ENCODE results near the gene MACROD2. TPM values are rescaled to one million over a fixed set of nuclear protein-coding genes. Genes with fewer than 3 reads are reported as not detected.

The MACROD2 gene
- total and polyA plus RNA-seq, 9 donors = 2.0 to 4.9 (median 3.1) TPM

GRCh38 chr20:15241681-15242080 lies 1246.4 kb downstream of the MACROD2 start:
- H3K36me3 ChIP-seq (ENCODE audit: control insufficient read depth, insufficient read depth, low read length) = no peaks in the 10 kb centered on the region
- H3K27ac ChIP-seq (ENCODE audit: low read length) = no peak overlapping the region
- DNase-seq = no peak
- H3K4me3 ChIP-seq (ENCODE audit: low read length) = no peak overlapping the region
- no peaks in the 10 kb centered on the region for H3K4me1 ChIP-seq (ENCODE audit: control insufficient read depth, insufficient read depth, low read length)
- H3K27me3 ChIP-seq (ENCODE audit: control insufficient read depth, insufficient read depth, low read length) = no peaks in the 10 kb centered on the region
- no peaks in the 10 kb centered on the region for H3K9me3 ChIP-seq (replicated peaks; ENCODE audit: control insufficient read depth, low read depth, low read length)

DNA sequence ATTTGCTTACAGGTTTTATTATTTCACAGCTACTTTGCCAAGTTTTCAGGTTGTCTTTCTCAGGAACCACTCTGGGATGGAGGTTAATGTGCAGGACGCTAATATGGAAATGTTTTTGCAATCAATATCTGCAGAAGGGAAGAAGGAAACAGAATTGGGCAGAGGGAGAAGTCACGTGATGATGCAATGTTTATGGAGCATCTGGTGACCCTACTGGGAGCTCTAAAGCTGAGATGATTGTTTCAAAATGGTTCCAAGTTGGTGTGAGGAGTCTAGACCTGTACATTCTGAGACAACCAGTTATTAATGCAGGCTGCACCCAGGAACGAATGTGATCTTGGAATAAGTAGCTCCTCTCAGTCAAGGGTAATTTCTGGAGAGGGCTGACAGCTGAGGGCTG lies 1247.5 kb downstream of the MACROD2 start:
- Histone ChIP-seq H3K4me3 (ENCODE audit: low read length) (no peak overlapping the region), H3K9me3 (replicated peaks; ENCODE audit: control insufficient read depth, low read depth, low read length) (no peaks in the 10 kb centered on the region), H3K27ac (ENCODE audit: low read length) (no peak overlapping the region), H3K27me3 (ENCODE audit: control insufficient read depth, insufficient read depth, low read length) (no peaks in the 10 kb centered on the region), H3K4me1 (ENCODE audit: control insufficient read depth, insufficient read depth, low read length) (no peaks in the 10 kb centered on the region), H3K36me3 (ENCODE audit: control insufficient read depth, insufficient read depth, low read length) (no peaks in the 10 kb centered on the region)
- WGBS (ENCODE audit: insufficient coverage) = 17% methylated on average over 3 of the region's 3 CpGs
- DNase-seq = peak; percentile 9

- no CpG with 5 or more reads among the region's 2 CpGs for WGBS (ENCODE audit: insufficient coverage)
- Histone ChIP-seq H3K9me3 (replicated peaks; ENCODE audit: control insufficient read depth, low read depth, low read length) (no peaks in the 10 kb centered on the region), H3K27me3 (ENCODE audit: control insufficient read depth, insufficient read depth, low read length) (no peaks in the 10 kb centered on the region), H3K4me1 (ENCODE audit: control insufficient read depth, insufficient read depth, low read length) (no peaks in the 10 kb centered on the region), H3K27ac (ENCODE audit: low read length) (no peak overlapping the region), H3K36me3 (ENCODE audit: control insufficient read depth, insufficient read depth, low read length) (no peaks in the 10 kb centered on the region), H3K4me3 (ENCODE audit: low read length) (no peak overlapping the region)
- no peak for DNase-seq
These were observed 1250.6 kb downstream of the MACROD2 start for GRCh38 chr20:15245896-15246295.

DNA sequence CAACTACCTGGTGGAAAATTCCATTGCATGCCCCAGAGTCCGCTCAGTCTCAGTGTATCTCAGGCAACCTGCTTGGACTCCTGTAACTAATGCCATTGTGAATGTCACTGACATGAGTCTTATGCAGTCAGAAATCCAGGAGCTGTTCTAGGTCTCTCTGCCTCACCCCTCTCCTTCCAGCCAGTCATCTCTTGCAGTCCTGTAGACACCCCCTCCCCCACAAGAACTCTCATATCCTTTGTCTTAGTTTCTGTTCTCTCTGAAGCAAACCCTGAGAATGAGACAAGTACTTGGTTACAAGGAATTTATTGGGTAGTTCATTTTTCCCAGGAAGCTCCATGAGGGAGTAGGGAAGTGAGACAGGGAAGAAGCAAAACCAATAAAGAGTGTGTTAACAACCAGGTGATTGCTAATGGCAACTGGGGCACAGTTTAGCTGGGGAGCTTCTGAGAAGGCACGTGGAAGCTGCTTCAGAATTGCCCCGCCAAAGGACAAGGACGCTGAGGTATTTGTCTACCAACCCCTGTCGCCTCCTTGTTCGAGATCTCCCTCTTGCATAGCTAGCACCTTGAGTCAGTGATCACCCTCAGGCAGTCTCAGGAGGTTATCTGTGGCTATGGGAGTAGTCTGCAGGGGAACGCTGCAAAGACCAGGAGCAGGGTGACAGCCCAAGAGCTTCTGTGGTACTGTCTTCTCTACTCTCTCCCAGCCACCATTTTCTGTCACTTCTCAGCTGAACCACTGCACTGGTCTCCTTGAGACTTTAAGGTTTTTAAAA lies 1253.5 kb downstream of the MACROD2 start:
- no peak for DNase-seq
- Histone ChIP-seq H3K27ac (ENCODE audit: low read length) (no peak overlapping the region), H3K36me3 (ENCODE audit: control insufficient read depth, insufficient read depth, low read length) (no peaks in the 10 kb centered on the region), H3K4me3 (ENCODE audit: low read length) (no peak overlapping the region), H3K9me3 (replicated peaks; ENCODE audit: control insufficient read depth, low read depth, low read length) (no peaks in the 10 kb centered on the region), H3K4me1 (ENCODE audit: control insufficient read depth, insufficient read depth, low read length) (no peaks in the 10 kb centered on the region), H3K27me3 (ENCODE audit: control insufficient read depth, insufficient read depth, low read length) (no peaks in the 10 kb centered on the region)
- 72% methylated on average over 3 of the region's 7 CpGs for WGBS (ENCODE audit: insufficient coverage)

GRCh38 chr20:15251171-15251570 lies 1255.9 kb downstream of the MACROD2 start:
- Histone ChIP-seq H3K27me3 (ENCODE audit: control insufficient read depth, insufficient read depth, low read length) (no peaks in the 10 kb centered on the region), H3K27ac (ENCODE audit: low read length) (no peak overlapping the region), H3K36me3 (ENCODE audit: control insufficient read depth, insufficient read depth, low read length) (no peaks in the 10 kb centered on the region), H3K4me3 (ENCODE audit: low read length) (no peak overlapping the region), H3K4me1 (ENCODE audit: control insufficient read depth, insufficient read depth, low read length) (no peaks in the 10 kb centered on the region), H3K9me3 (replicated peaks; ENCODE audit: control insufficient read depth, low read depth, low read length) (no peaks in the 10 kb centered on the region)
- DNase-seq = no peak
- no CpG with 5 or more reads among the region's 2 CpGs for WGBS (ENCODE audit: insufficient coverage)

DNA sequence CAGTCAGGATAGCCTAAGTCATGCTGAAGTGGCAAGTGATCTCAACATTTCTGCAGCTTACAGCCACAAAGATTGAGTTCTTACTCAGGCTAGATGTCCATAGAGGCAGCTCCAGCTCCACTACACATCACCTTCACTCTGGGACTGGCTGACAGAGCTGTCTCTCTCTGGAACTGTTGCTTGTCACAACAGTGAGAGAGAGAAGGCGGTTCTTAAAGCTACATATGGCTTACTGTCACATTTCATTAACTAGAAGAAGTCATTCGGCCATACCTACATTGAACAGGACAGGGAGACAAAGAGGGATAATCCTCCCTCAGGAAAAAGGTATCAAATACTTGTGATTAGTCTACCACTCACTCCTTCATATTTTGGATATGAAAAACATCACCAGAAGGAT lies 1257.0 kb downstream of the MACROD2 start:
- no CpG with 5 or more reads among the region's 2 CpGs for WGBS (ENCODE audit: insufficient coverage)
- no peaks in the 10 kb centered on the region for H3K27me3 ChIP-seq (ENCODE audit: control insufficient read depth, insufficient read depth, low read length)
- no peak for DNase-seq
- H3K36me3 ChIP-seq (ENCODE audit: control insufficient read depth, insufficient read depth, low read length) = no peaks in the 10 kb centered on the region
- no peak overlapping the region for H3K27ac ChIP-seq (ENCODE audit: low read length)
- H3K4me1 ChIP-seq (ENCODE audit: control insufficient read depth, insufficient read depth, low read length) = no peaks in the 10 kb centered on the region
- no peaks in the 10 kb centered on the region for H3K9me3 ChIP-seq (replicated peaks; ENCODE audit: control insufficient read depth, low read depth, low read length)
- H3K4me3 ChIP-seq (ENCODE audit: low read length) = no peak overlapping the region

DNA sequence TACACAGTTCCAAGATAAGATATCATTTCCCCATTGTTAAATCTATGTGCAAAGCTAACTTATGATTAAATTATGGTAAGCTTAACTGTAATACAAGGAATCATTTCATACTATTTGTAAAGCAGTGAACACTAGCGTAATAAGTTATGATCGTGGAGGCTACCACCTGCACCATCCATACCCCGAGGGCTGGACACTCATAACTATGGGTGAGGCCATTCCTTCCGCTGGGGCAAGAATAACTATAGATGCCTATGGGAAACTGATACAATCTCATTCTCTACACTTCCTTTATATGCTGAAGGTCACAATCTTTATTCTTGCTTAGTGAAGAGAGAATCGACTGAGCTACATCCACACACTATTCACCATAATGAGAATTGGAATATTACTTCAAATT lies 1258.1 kb downstream of the MACROD2 start:
- H3K36me3 ChIP-seq (ENCODE audit: control insufficient read depth, insufficient read depth, low read length) = no peaks in the 10 kb centered on the region
- H3K27me3 ChIP-seq (ENCODE audit: control insufficient read depth, insufficient read depth, low read length) = no peaks in the 10 kb centered on the region
- H3K27ac ChIP-seq (ENCODE audit: low read length) = no peak overlapping the region
- WGBS (ENCODE audit: insufficient coverage) = no CpG with 5 or more reads among the region's 5 CpGs
- no peaks in the 10 kb centered on the region for H3K4me1 ChIP-seq (ENCODE audit: control insufficient read depth, insufficient read depth, low read length)
- no peak for DNase-seq
- no peaks in the 10 kb centered on the region for H3K9me3 ChIP-seq (replicated peaks; ENCODE audit: control insufficient read depth, low read depth, low read length)
- no peak overlapping the region for H3K4me3 ChIP-seq (ENCODE audit: low read length)

- WGBS (ENCODE audit: insufficient coverage) = no CpG with 5 or more reads among the region's 6 CpGs
- peak; percentile 74 for DNase-seq
- H3K27me3 ChIP-seq (ENCODE audit: control insufficient read depth, insufficient read depth, low read length) = no peaks in the 10 kb centered on the region
These were observed 1261.6 kb downstream of the MACROD2 start for GRCh38 chr20:15256676-15257568.

GRCh38 chr20:15257569-15257870 lies 1262.2 kb downstream of the MACROD2 start:
- Histone ChIP-seq H3K4me1 (ENCODE audit: control insufficient read depth, insufficient read depth, low read length) (no peaks in the 10 kb centered on the region), H3K36me3 (ENCODE audit: control insufficient read depth, insufficient read depth, low read length) (no peaks in the 10 kb centered on the region), H3K4me3 (ENCODE audit: low read length) (no peak overlapping the region), H3K9me3 (replicated peaks; ENCODE audit: control insufficient read depth, low read depth, low read length) (no peaks in the 10 kb centered on the region), H3K27ac (ENCODE audit: low read length) (no peak overlapping the region), H3K27me3 (ENCODE audit: control insufficient read depth, insufficient read depth, low read length) (no peaks in the 10 kb centered on the region)
- no peak for DNase-seq
- no CpG with 5 or more reads among the region's 1 CpG for WGBS (ENCODE audit: insufficient coverage)

More at GRCh38 chr20:15256676-15257568, 1261.6 kb downstream of the MACROD2 start:
- Histone ChIP-seq H3K9me3 (replicated peaks; ENCODE audit: control insufficient read depth, low read depth, low read length) (no peaks in the 10 kb centered on the region), H3K27ac (ENCODE audit: low read length) (no peak overlapping the region), H3K36me3 (ENCODE audit: control insufficient read depth, insufficient read depth, low read length) (no peaks in the 10 kb centered on the region), H3K4me1 (ENCODE audit: control insufficient read depth, insufficient read depth, low read length) (no peaks in the 10 kb centered on the region), H3K4me3 (ENCODE audit: low read length) (no peak overlapping the region)

GRCh38 chr20:15265581-15266309 lies 1270.4 kb downstream of the MACROD2 start:
- Histone ChIP-seq H3K9me3 (replicated peaks; ENCODE audit: control insufficient read depth, low read depth, low read length) (no peaks in the 10 kb centered on the region), H3K36me3 (ENCODE audit: control insufficient read depth, insufficient read depth, low read length) (no peaks in the 10 kb centered on the region), H3K27me3 (ENCODE audit: control insufficient read depth, insufficient read depth, low read length) (no peaks in the 10 kb centered on the region), H3K4me1 (ENCODE audit: control insufficient read depth, insufficient read depth, low read length) (no peaks in the 10 kb centered on the region), H3K4me3 (ENCODE audit: low read length) (no peak overlapping the region), H3K27ac (ENCODE audit: low read length) (no peak overlapping the region)
- no CpG with 5 or more reads among the region's 1 CpG for WGBS (ENCODE audit: insufficient coverage)
- peak; percentile 63 for DNase-seq
